Anterior cingulate cortex (tissue), 58 donors: ENCODE data around the gene PERM1.

Experiments
- DNase-seq, 58 donors: peaks; one replicate each; lab custom pipeline; 2025; lab: John Stamatoyannopoulos, UW

Gene PERM1

DNA sequence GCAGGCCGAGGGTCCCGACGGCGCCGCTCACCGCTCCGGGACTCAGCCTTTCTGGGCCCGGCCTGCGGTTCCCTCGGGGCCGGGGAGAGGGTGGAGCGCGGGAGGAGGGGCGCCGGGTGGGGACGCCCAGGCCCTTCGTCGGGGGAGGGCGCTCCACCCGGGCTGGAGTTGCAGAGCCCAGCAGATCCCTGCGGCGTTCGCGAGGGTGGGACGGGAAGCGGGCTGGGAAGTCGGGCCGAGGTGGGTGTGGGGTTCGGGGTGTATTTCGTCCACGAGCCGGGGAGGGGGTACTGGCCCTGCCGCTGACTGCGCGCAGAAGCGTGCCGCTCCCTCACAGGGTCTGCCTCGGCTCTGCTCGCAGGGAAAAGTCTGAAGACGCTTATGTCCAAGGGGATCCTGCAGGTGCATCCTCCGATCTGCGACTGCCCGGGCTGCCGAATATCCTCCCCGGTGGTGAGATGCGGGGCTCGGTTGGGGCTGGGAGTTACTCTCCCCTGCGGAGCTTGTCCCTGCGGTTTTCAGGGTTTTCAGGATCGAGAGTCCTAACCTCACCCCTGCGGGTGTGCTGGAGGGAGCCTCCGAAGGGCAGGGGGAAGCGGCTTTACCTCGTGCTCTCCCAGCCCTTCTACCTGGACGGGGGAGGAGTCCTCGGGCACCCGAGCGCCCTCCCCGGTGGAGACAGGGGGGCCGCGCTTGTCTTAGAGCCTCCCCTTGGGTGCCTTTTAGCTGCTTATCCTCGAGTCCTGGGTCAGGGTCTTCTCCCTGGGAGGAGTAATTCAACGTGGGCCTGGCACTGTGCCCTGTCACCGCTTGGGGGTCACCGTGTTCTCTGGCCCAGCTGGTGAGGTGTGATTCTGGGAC is 56.1 kb downstream of the PERM1 start:
- no peak for DNase-seq
